IPS-20b (cell line): ENCODE measurements around the gene GTF2F2.
A peak's percentile ranks its signal among the peaks of the same experiment; 100 is the strongest.

Experiments used
- H3K27ac ChIP-seq: one replicate; pipeline ENCODE4 v1.5.1; 2013; ENCODE audit warnings: low read length
- H3K27me3 ChIP-seq: 2 replicates; pipeline ENCODE4 v1.6.1; 2013; ENCODE audit warnings: mild to moderate bottlenecking, low read length, inconsistent platforms; ENCODE audit not compliant: insufficient read depth
- H3K36me3 ChIP-seq: 2 replicates; pipeline ENCODE4 v1.6.1; 2013; ENCODE audit warnings: low read depth, mild to moderate bottlenecking, inconsistent platforms, low read length, moderate library complexity; ENCODE audit not compliant: insufficient read depth
- H3K4me1 ChIP-seq: 2 replicates; pipeline ENCODE4 v1.6.1; 2013; ENCODE audit warnings: mild to moderate bottlenecking, control low read depth, inconsistent platforms, low read length, moderate library complexity; ENCODE audit not compliant: insufficient read depth
- H3K4me3 ChIP-seq: 2 replicates; pipeline ENCODE4 v1.5.1; 2013; ENCODE audit warnings: mild to moderate bottlenecking, low read length, inconsistent platforms
- H3K9ac ChIP-seq: 2 replicates; pipeline ENCODE4 v1.6.1; 2013; ENCODE audit warnings: low read depth, mild to moderate bottlenecking, inconsistent platforms, low read length, moderate library complexity
- H3K9me3 ChIP-seq: 2 replicates; pipeline ENCODE4 v1.6.1; 2013; ENCODE audit warnings: mild to moderate bottlenecking, low read depth, low read length, inconsistent platforms; ENCODE audit not compliant: insufficient read depth

The GTF2F2 gene

DNA sequence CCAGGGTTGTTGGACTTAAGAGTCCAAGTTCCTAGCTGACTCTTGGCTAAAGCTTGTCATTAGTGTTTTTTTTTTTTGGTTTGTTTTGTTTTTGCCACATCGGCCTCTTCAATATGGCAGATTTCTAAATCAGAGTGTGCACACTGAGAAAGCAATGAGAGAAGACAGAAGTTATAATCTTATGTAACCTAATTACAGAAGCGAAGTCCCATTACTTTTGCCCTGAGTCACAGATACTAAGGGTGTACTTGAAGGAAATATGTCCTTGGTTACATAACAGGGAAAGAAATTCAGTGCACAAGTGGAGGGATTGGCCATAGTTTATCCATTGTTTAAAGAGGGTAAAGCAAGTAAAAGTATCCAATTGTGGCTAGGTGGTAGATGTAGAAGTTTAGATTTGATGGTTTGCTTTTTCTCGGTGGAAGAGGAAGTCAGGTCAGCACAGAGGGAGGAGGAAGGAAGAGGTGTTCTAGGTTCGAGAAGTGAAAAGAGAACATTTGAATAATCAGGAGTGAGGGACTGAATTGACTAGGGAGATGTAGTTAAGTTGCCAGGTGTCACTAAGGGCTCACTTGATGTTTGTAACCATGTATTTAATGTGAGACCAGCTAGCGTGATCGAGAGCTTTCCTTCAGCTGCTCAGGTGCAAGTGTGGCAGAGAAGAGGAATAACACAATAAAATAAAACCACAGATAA, 12.2 kb downstream of the GTF2F2 start:
- no peak overlapping the region for H3K9ac ChIP-seq
- H3K27me3 ChIP-seq, result no peaks in the 10 kb centered on the region
- H3K9me3 ChIP-seq, result 0 out of 2 replicates have a peak, but pooled peaks cover 3% of the 10 kb centered on the region
- H3K4me1 ChIP-seq, result peaks cover 16% of the 10 kb centered on the region
- H3K36me3 ChIP-seq, result 0 out of 2 replicates have a peak, but pooled peaks cover 2% of the 10 kb centered on the region
- no peak overlapping the region for H3K27ac ChIP-seq
- no peak overlapping the region for H3K4me3 ChIP-seq

DNA sequence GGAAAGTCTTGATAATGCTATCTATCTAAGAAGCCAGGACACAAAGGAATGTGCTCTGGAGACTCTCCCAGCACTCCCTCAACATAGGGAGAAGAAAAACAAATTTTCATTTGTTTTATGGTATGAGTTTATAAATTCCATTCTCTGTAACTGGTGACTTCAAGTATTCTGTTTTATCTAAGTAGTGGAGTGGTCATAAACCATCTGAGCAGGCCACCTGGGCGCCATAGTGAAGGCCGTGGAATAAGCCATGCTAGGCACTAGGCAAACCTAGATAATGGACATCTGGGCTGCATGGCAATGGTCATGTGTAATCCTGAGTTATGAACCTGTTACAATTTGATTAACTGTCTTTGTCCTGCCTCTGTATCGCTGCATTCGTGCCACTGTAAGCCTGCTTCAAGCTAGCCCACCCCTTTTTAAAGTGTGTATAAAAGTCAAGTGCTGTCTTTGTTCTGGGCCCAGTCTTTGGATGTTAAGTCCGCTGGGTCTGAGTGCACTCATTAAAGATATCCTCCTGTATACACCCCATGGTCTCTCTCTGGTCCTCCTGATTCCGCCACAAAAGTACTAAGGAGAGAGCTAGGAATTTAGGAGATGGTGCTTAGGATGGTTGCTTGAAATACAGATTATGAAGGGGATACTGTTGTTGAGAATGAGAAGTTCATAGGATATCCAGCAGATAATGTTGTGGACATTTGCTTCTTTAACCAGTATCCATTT, 13.2 kb downstream of the GTF2F2 start:
- Histone ChIP-seq H3K27ac (no peak overlapping the region), H3K9ac (no peak overlapping the region), H3K36me3 (peaks cover 13% of the 10 kb centered on the region; the same call in 1 of the 2 replicates), H3K4me1 (peaks cover 17% of the 10 kb centered on the region), H3K27me3 (no peaks in the 10 kb centered on the region), H3K9me3 (0 out of 2 replicates have a peak, but pooled peaks cover 3% of the 10 kb centered on the region), H3K4me3 (no peak overlapping the region)

DNA sequence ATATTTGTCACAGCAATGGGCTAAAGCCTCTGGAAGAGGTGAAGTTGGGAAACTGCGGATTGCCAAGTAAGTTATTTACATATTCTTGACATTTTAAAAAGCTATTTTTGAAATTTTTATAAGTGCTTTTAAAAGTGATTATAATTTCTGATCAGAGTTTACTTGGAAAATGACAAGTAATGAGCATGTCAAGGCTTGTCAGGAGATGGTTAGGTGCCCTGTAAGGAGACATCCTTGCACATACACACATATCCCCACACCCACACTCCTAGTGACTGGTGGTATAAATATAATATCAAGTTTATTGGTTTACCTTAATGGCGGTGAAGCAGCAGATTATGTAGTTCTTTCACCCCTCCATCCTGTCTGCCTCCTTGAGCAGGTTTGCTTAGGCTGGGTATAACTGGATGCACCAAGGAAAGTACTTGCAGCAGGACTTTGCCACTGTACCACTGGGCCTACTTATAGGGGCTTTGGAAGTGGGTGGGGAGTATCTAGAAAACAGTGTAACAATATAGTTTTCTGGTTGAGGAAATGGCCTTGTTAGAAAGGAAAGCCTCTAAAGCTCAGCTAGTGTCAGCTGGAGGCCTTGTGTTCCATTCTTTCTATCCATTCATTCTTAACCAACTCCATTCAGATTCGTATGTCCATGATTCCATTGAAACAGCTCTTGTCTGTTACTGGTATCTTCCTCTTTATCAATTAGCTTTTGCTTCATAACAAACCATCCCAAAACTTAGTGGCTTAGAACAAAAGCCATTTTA, 16.6 kb downstream of the GTF2F2 start:
- Histone ChIP-seq H3K27ac (no peak overlapping the region), H3K27me3 (no peaks in the 10 kb centered on the region), H3K36me3 (peaks cover 28% of the 10 kb centered on the region), H3K4me3 (0 out of 2 replicates have a peak overlapping the region, but pooled peaks have one; percentile 30), H3K4me1 (peaks cover 17% of the 10 kb centered on the region), H3K9me3 (0 out of 2 replicates have a peak, but pooled peaks cover 3% of the 10 kb centered on the region), H3K9ac (peak overlapping the region; percentile 34; the same call in 1 of the 2 replicates)

DNA sequence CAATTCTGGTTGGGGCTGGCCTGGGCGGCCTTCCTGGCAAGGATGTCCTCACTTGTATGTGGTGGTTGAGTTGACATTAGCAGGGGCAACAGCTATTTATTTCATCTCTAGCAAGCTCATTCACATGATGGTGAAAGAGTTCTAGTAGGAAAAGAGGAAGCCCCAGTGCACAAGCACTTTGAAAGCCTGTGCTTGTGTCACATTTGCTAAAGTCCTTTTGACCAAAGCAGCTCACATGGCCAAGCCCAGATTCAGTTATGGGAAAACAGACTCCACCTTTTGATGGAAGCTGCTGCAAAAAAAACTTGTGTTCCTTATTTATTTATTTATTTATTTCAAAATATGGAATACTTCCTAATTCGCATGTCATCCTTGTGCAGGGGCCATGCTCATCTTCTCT, 17.2 kb downstream of the GTF2F2 start:
- Histone ChIP-seq H3K4me1 (peaks cover 17% of the 10 kb centered on the region), H3K9ac (no peak overlapping the region), H3K36me3 (peaks cover 28% of the 10 kb centered on the region), H3K27me3 (no peaks in the 10 kb centered on the region), H3K9me3 (no peaks in the 10 kb centered on the region), H3K27ac (no peak overlapping the region), H3K4me3 (no peak overlapping the region)

DNA sequence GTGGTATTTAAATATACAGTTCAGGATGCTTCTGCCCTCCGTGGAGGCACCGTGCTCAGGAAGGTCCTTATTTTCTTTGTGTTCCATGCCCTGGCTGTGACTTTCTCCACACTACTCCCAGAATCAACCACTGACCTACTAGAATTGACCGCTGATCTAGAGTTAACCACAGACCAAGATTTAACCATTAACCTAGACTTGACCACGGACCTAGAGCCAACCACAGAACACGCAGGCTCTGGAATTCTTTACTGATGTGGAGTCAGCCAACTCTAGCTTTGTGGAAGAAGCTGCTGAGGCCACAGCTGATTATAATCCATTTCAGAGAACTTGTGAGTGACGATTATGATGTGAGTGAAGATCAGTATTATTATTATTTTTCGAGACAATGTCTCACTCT, 18.0 kb downstream of the GTF2F2 start:
- Histone ChIP-seq H3K36me3 (peaks cover 28% of the 10 kb centered on the region), H3K27ac (no peak overlapping the region)

DNA sequence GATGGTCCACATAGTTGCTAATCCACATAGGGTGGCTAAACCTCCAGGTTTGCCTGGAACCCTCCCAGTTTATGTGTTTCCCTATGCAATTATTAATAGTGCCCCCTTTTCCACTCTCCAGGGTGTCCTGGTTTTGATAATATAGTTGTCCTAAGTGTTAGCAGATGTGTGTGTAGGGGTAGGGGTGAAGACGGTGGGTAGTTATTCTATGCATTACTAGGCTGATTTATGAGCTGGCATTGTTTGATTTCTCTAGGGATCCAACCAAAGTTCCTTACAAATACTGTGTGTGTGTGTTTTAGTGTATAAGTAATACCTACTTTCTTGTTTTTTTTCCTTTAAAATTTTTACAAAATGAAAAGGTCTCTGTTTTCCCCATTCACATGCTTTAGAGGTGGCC, 21.1 kb downstream of the GTF2F2 start:
- H3K9me3 ChIP-seq, result no peaks in the 10 kb centered on the region
- peaks cover 28% of the 10 kb centered on the region for H3K36me3 ChIP-seq
- peaks cover 12% of the 10 kb centered on the region for H3K4me1 ChIP-seq
- no peak overlapping the region for H3K27ac ChIP-seq
- H3K27me3 ChIP-seq, result no peaks in the 10 kb centered on the region
- no peak overlapping the region for H3K9ac ChIP-seq
- no peak overlapping the region for H3K4me3 ChIP-seq

More for the DNA sequence above, 18.0 kb downstream of the GTF2F2 start:
- H3K4me1 ChIP-seq, result peaks cover 17% of the 10 kb centered on the region
- H3K27me3 ChIP-seq, result no peaks in the 10 kb centered on the region
- no peaks in the 10 kb centered on the region for H3K9me3 ChIP-seq
- no peak overlapping the region for H3K9ac ChIP-seq
- no peak overlapping the region for H3K4me3 ChIP-seq

DNA sequence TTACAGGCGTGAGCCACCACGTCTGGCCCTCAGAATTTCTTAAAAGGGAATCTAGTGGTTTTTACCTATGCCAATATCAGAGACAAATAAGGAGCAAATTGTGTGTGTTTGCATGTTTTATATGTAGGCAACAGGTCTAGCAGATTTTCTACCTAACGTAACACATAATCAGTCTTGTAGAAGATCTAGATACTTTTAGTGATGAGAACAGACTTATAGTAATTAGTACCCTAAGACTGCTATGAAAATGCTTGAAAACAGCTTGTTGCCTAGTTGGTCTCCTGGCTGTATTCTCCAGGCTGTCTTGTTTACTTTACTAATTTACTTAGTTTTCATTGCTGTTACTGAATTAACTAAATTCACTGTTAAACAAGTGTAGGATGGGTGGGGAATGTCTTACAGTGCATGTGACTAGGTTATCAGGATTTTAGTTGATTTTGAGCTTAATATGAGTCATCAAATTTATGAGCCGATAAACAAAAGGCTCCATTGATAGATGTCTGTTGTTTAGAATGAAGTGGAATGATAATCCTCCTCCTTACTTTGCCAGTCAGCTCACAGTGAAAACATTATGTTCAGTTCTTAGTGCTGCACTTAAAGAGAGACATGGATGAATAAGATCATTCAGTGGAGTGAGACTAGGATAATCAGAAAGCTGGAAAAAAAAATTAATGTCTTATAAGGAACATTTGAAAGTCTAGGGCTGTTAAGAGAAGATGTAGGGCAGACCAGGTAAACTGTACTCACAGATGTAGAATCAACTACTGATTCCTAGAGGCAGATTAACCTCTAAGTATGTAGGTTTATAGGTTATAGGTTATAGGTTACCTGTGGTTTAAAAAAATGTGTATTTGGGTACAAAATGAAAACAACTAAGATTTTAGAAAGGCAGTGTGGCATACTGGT, 22.4 kb downstream of the GTF2F2 start:
- Histone ChIP-seq H3K4me1 (no peaks in the 10 kb centered on the region; the same call in 1 of the 2 replicates), H3K4me3 (no peak overlapping the region), H3K9me3 (no peaks in the 10 kb centered on the region), H3K27ac (no peak overlapping the region), H3K27me3 (no peaks in the 10 kb centered on the region), H3K9ac (no peak overlapping the region), H3K36me3 (peaks cover 24% of the 10 kb centered on the region)

DNA sequence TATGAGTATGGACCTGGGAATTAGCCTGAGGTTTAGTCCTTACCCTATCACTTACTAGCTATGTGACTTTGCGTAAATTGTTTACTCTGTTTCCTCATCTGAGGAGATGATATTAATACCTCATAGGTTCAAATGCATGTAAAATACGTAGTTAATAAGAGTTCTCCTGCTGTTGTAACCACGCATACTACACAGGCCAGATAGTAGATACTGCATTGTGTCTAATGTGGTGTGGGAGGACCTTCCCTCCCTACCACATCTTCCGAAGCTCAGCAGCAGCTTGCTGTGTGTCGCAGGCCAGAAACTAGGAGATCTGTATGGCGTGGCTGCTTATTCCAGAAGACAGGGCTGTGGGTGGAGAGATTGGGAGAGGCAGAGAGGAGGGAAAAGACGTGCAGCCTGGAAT, 23.0 kb downstream of the GTF2F2 start:
- no peak overlapping the region for H3K4me3 ChIP-seq
- no peak overlapping the region for H3K27ac ChIP-seq
- H3K27me3 ChIP-seq, result no peaks in the 10 kb centered on the region
- H3K4me1 ChIP-seq, result no peaks in the 10 kb centered on the region
- no peak overlapping the region for H3K9ac ChIP-seq
- peaks cover 18% of the 10 kb centered on the region for H3K36me3 ChIP-seq
- no peaks in the 10 kb centered on the region for H3K9me3 ChIP-seq

DNA sequence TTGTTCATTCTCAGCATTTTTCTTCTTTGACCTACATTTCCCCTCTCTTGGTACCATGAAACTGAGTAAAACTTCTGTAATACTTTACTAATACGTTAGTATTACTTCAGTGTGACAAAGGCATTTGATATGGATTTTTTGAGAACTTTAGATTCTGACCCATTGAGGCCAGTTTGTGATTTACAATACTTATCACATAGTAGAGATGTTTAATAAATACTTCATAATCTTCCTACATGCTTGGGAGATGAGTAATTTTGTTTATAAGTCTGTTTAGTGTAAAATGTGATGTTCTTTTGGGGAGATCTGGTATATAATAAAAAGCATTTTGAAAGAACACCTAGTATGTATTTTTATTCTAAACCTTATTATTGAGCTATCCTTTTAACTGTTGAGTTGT, 29.7 kb downstream of the GTF2F2 start:
- no peak overlapping the region for H3K27ac ChIP-seq
- no peak overlapping the region for H3K4me3 ChIP-seq
- H3K9me3 ChIP-seq, result no peaks in the 10 kb centered on the region
- H3K27me3 ChIP-seq, result no peaks in the 10 kb centered on the region
- no peaks in the 10 kb centered on the region for H3K4me1 ChIP-seq
- H3K36me3 ChIP-seq, result peaks cover 16% of the 10 kb centered on the region
- no peak overlapping the region for H3K9ac ChIP-seq

DNA sequence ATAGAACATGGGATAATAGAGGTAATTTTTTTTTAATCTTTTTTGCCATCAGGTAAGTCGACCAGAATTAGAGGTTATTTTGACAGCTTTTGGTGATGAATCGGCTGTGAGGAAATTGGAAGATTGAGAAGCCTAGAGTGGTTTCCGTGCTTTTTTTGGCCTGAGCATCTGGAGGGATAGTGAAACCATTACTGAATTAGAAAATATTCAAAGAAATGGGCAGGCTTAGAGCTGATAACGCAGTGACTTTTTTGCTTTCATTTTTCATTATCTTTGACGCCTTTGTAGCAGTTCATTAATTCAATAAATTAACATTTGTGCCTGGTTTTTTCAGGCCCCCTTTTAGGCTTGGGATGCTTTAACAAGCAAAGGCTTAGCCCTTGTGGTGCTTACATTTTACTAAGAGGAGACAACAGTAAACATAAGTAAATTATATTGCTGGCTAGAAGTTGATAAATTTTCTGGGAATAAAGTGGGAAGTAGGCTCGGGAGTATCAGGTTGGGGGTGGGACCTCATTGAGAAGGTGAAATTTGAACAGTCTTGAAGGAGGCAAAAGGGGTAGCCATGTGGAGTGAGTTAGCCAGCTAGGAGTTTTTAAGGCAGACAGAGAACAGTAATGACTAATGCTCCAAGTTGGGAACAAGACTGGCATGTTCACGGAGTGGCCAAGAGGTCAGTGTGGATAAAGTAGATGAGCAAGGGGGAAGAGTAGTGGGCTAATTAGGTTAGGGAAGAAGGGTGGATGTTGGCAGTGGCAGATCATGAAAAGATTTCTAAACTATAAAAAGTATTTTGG, 36.5 kb downstream of the GTF2F2 start:
- H3K27me3 ChIP-seq, result no peaks in the 10 kb centered on the region
- no peak overlapping the region for H3K4me3 ChIP-seq
- no peak overlapping the region for H3K9ac ChIP-seq
- H3K4me1 ChIP-seq, result no peaks in the 10 kb centered on the region
- H3K9me3 ChIP-seq, result no peaks in the 10 kb centered on the region
- no peak overlapping the region for H3K27ac ChIP-seq
- H3K36me3 ChIP-seq, result peaks cover 43% of the 10 kb centered on the region
